K562 (cell line): Measurements from ENCODE around the gene TOMM5. TPM values are rescaled to one million over a fixed set of nuclear protein-coding genes. Genes with fewer than 3 reads are reported as not detected.

Experiments
- CBFA2T3 ChIP-seq: fragments of 450-650 bp; IDR thresholded peaks from 2 replicates; pipeline ENCODE4 v1.6.1; 2017
- COPS2 ChIP-seq: fragments of 450-650 bp; conservative IDR thresholded peaks from 2 replicates; pipeline ENCODE4 v1.6.1; 2016; ENCODE audit warnings: mild to moderate bottlenecking, moderate library complexity
- FOXM1 ChIP-seq, 2 experiments: fragments of 450-650 bp in 1 of 2; sonication (generic) in 1 of 2; formaldehyde crosslinking in 1 of 2; IDR thresholded peaks; 2 replicates each; pipeline versions ENCODE4 v1.6.1 to v1.9.0; 2017 to 2022; ENCODE audit warnings: low read depth in 2 of 2, mild to moderate bottlenecking in 2 of 2, missing genetic modification reagents in 1 of 2, moderate library complexity in 1 of 2
- ID3 ChIP-seq, 2 experiments: fragments of 250-450 bp in 1 of 2; fragments of 450-650 bp in 1 of 2; sonication (Bioruptor Pico) in 1 of 2; IDR thresholded peaks; 2 replicates each; pipeline versions ENCODE4 v1.6.1 to v1.8.0; 2016 to 2021; ENCODE audit warnings: mild to moderate bottlenecking in 2 of 2, moderate library complexity in 2 of 2, missing compliant biosample characterization in 1 of 2, missing genetic modification characterization in 1 of 2
- RFX1 ChIP-seq: fragments of 450-650 bp; IDR thresholded peaks from 2 replicates; pipeline ENCODE4 v1.6.1; 2016; ENCODE audit warnings: mild to moderate bottlenecking, moderate library complexity
- SIN3B ChIP-seq: fragments of 450-650 bp; IDR thresholded peaks from 2 replicates; pipeline ENCODE4 v1.6.1; 2017; ENCODE audit warnings: low read depth, mild to moderate bottlenecking, moderate library complexity
- TFAM ChIP-seq: fragments of 250-450 bp; sonication (Bioruptor Pico); conservative IDR thresholded peaks from 2 replicates; pipeline ENCODE4 v1.5.0; 2021; ENCODE audit warnings: mild to moderate bottlenecking, moderate library complexity
- UBTF ChIP-seq, 2 experiments: IDR thresholded peaks; 2 replicates each; pipeline ENCODE4 v1.6.1; 2012; ENCODE audit warnings: improper control_type of control experiment in 2 of 2, low read depth in 2 of 2, low read length in 2 of 2, borderline replicate concordance in 1 of 2
- YBX1 ChIP-seq: fragments of 450-650 bp; IDR thresholded peaks from 2 replicates; pipeline ENCODE4 v1.7.1; 2016; ENCODE audit warnings: mild to moderate bottlenecking
- ZMIZ1 ChIP-seq, 2 experiments: fragments of 150-350 bp in 1 of 2; IDR thresholded peaks; 2 replicates each; pipeline ENCODE4 v1.6.1; 2012 to 2016; ENCODE audit warnings: low read depth in 2 of 2, low read length in 2 of 2, mild to moderate bottlenecking in 1 of 2, moderate library complexity in 1 of 2
- polyA plus RNA-seq, 8 experiments: library from polyadenylated mRNA; depleted of rRNA in 4 of 8; stranded (reverse) in 5 of 8; unstranded in 3 of 8; fragments of >200 nt; fragmentation: Nextera tagmentation in 2 of 8; fragmentation: Illumina TruSeq in 1 of 8; extraction: Ambion mirVana in 2 of 8; extraction: Trizol in 1 of 8; gene quantifications; 2 replicates each; pipeline versions ENCODE4 v1.2.1 to v1.2.3, GENCODE V29; 2011 to 2014; ENCODE audit warnings: inconsistent platforms in 1 of 8, missing spikeins in 1 of 8
- total RNA-seq, 7 experiments: library from RNA; depleted of rRNA in 6 of 7; stranded (reverse); fragments of >200 nt in 6 of 7; fragmentation: Illumina TruSeq in 2 of 7; extraction: Trizol in 2 of 7; gene quantifications; 2 replicates each; pipeline versions ENCODE4 v1.2.1 to v1.2.3, GENCODE V29; 2011 to 2021; ENCODE audit warnings: low replicate concordance in 1 of 7

TOMM5 gene
- total and polyA plus RNA-seq, 9 of the 15 experiments (the other 6 are each of a cell fraction or from before 2014, with no cell fraction given), result 262 to 1,742 (median 496) TPM

- TF ChIP-seq ZMIZ1 (IDR thresholded peaks at IDR 0.05; ENCODE audit: low read depth in 2 of 2, low read length in 2 of 2) (no peak), SIN3B (no peak), COPS2 (no peak), RFX1 (no peak), CBFA2T3 (no peak), TFAM (CRISPR knock-in tag) (no peak), FOXM1 (IDR thresholded peaks at IDR 0.05; ENCODE audit: low read depth) (no peak), FOXM1 (CRISPR knock-in tag; IDR thresholded peaks at IDR 0.05; ENCODE audit: low read depth) (no peak), ID3 (CRISPR knock-in tag; IDR thresholded peaks at IDR 0.05) (no peak), ID3 (tag; IDR thresholded peaks at IDR 0.05) (no peak), YBX1 (no peak), UBTF (IDR thresholded peaks at IDR 0.05; ENCODE audit: borderline replicate concordance in 1 of 2, low read depth in 2 of 2, low read length in 2 of 2) (no peak)
These were observed 8.8 kb downstream of the TOMM5 start (continued) for GRCh38 chr9:37583522-37584121.
